Mesendoderm (in vitro differentiated cells): ENCODE results near the gene B4GALT6.

Experiments used
- DNase-seq: peaks from one replicate; pipeline ENCODE4 v3.0.0; 2013
- H2AK5ac ChIP-seq: 2 replicates; pipeline ENCODE4 v1.6.1; 2013; ENCODE audit warnings: low read length, inconsistent platforms
- H2BK120ac ChIP-seq: 2 replicates; pipeline ENCODE4 v1.6.1; 2013; ENCODE audit warnings: low read depth, mild to moderate bottlenecking, low read length, moderate library complexity, mixed read lengths
- H2BK15ac ChIP-seq: replicated peaks from 2 replicates; pipeline ENCODE4 v1.6.1; 2013; ENCODE audit warnings: low read depth, mild to moderate bottlenecking, moderate library complexity
- H2BK5ac ChIP-seq: 2 replicates; pipeline ENCODE4 v1.6.1; 2013; ENCODE audit warnings: low read length, inconsistent platforms
- H3K18ac ChIP-seq: 2 replicates; pipeline ENCODE4 v1.6.1; 2013; ENCODE audit warnings: mild to moderate bottlenecking, low read length, mixed read lengths
- H3K23ac ChIP-seq: one replicate; pipeline ENCODE4 v1.6.1; 2013; ENCODE audit warnings: low read length
- H3K27ac ChIP-seq: 2 replicates; pipeline ENCODE4 v1.5.1; 2013; ENCODE audit warnings: low read depth, mild to moderate bottlenecking, inconsistent platforms, low read length, moderate library complexity
- H3K27me3 ChIP-seq: 2 replicates; pipeline ENCODE4 v1.6.1; 2013; ENCODE audit warnings: low read length, control low read depth, mild to moderate bottlenecking, inconsistent platforms; ENCODE audit not compliant: insufficient read depth, poor library complexity
- H3K36me3 ChIP-seq: 2 replicates; pipeline ENCODE4 v1.6.1; 2013; ENCODE audit warnings: low read length, inconsistent platforms; ENCODE audit not compliant: control insufficient read depth, insufficient read depth
- H3K4ac ChIP-seq: one replicate; pipeline ENCODE4 v1.6.1; 2013; ENCODE audit warnings: low read depth, mild to moderate bottlenecking, low read length, moderate library complexity
- H3K4me1 ChIP-seq: 2 replicates; pipeline ENCODE4 v1.6.1; 2013; ENCODE audit warnings: low read depth, low read length, inconsistent platforms; ENCODE audit not compliant: control insufficient read depth
- H3K4me2 ChIP-seq: 2 replicates; pipeline ENCODE4 v1.6.1; 2013; ENCODE audit warnings: low read length
- H3K4me3 ChIP-seq: 2 replicates; pipeline ENCODE4 v1.5.1; 2013; ENCODE audit warnings: mild to moderate bottlenecking, low read length
- H3K56ac ChIP-seq: one replicate; pipeline ENCODE4 v1.6.1; 2013; ENCODE audit warnings: low read length
- H3K79me1 ChIP-seq: 2 replicates; pipeline ENCODE4 v1.6.1; 2013; ENCODE audit warnings: low read length, inconsistent platforms
- H3K79me2 ChIP-seq: 2 replicates; pipeline ENCODE4 v1.6.1; 2013; ENCODE audit warnings: mild to moderate bottlenecking, low read length; ENCODE audit not compliant: control insufficient read depth, insufficient read depth
- H3K9ac ChIP-seq: 2 replicates; pipeline ENCODE4 v1.6.1; 2013; ENCODE audit warnings: low read length, inconsistent platforms
- H4K5ac ChIP-seq: one replicate; pipeline ENCODE4 v1.6.1; 2013; ENCODE audit warnings: low read length
- H4K8ac ChIP-seq: one replicate; pipeline ENCODE4 v1.6.1; 2013; ENCODE audit warnings: low read depth, mild to moderate bottlenecking, control low read depth, low read length, moderate library complexity
- WGBS: extraction: QIAGEN DNeasy Blood & Tissue Kit; methylation state at CpG from one replicate; pipeline ENCODE4 v1.1.7; 2013; ENCODE audit warnings: low lambda C conversion rate, missing lambda C conversion rate; ENCODE audit not compliant: insufficient coverage; ENCODE audit errors: extremely low coverage; 5-methylcytosine and 5-hydroxymethylcytosine counted together

Gene B4GALT6

GRCh38 chr18:31618801-31619200 is 65.6 kb downstream of the B4GALT6 start:
- Histone ChIP-seq H2BK5ac (no peak overlapping the region), H3K36me3 (no peaks in the 10 kb centered on the region), H3K27ac (no peak overlapping the region), H3K4me1 (no peaks in the 10 kb centered on the region), H3K18ac (no peak overlapping the region), H3K79me1 (no peaks in the 10 kb centered on the region), H4K5ac (no peak overlapping the region), H2BK15ac (no peak overlapping the region), H2AK5ac (no peak overlapping the region), H3K4ac (no peak overlapping the region), H2BK120ac (no peak overlapping the region), H3K27me3 (no peaks in the 10 kb centered on the region), H3K79me2 (no peaks in the 10 kb centered on the region), H3K4me2 (no peak overlapping the region), H3K23ac (no peak overlapping the region), H3K56ac (no peak overlapping the region), H3K4me3 (no peak overlapping the region), H3K9ac (no peak overlapping the region), H4K8ac (no peak overlapping the region)
- WGBS, result no CpG with 5 or more reads among the region's 5 CpGs
- DNase-seq, result no peak

GRCh38 chr18:31617031-31617717 is 67.2 kb downstream of the B4GALT6 start:
- Histone ChIP-seq H3K56ac (no peak overlapping the region), H2BK120ac (no peak overlapping the region), H3K23ac (no peak overlapping the region), H3K9ac (no peak overlapping the region), H3K4me3 (no peak overlapping the region), H3K27ac (no peak overlapping the region), H4K5ac (no peak overlapping the region), H3K18ac (no peak overlapping the region), H3K4me1 (no peaks in the 10 kb centered on the region), H2AK5ac (no peak overlapping the region), H3K4me2 (no peak overlapping the region), H3K4ac (no peak overlapping the region), H4K8ac (peak overlapping the region; percentile 76), H3K79me1 (no peaks in the 10 kb centered on the region), H3K36me3 (no peaks in the 10 kb centered on the region), H2BK15ac (no peak overlapping the region), H3K79me2 (no peaks in the 10 kb centered on the region), H3K27me3 (no peaks in the 10 kb centered on the region), H2BK5ac (no peak overlapping the region)
- WGBS, result no CpG with 5 or more reads among the region's 5 CpGs
- no peak for DNase-seq

DNA sequence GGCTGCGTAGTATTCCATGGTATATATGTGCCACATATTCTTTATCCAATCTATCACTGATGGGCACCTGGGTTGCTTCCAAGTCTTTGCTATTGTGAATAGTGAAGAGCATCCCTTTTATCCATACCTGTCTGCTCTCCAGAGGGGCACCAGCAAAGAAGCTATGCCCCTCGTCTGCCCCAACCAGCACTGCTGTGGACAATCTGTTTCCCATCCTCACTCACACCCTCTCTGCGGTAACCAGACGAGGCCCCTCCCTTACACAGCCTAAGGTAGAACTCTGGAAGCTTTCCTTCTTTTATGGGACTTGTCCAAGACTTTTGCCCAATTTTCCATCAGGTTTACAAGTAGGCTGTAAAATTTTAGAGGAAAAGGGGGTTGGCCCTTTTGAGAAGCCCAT is 67.8 kb downstream of the B4GALT6 start:
- Histone ChIP-seq H3K18ac (no peak overlapping the region), H3K4ac (no peak overlapping the region), H3K27ac (no peak overlapping the region), H4K5ac (no peak overlapping the region), H2BK120ac (no peak overlapping the region), H3K9ac (no peak overlapping the region), H3K56ac (no peak overlapping the region), H2BK15ac (no peak overlapping the region), H2BK5ac (no peak overlapping the region), H3K4me1 (peaks cover 2% of the 10 kb centered on the region), H3K79me1 (no peaks in the 10 kb centered on the region), H4K8ac (no peak overlapping the region), H2AK5ac (no peak overlapping the region), H3K4me3 (no peak overlapping the region), H3K36me3 (no peaks in the 10 kb centered on the region), H3K79me2 (no peaks in the 10 kb centered on the region), H3K23ac (no peak overlapping the region), H3K27me3 (no peaks in the 10 kb centered on the region), H3K4me2 (no peak overlapping the region)
- WGBS, result no CpG with 5 or more reads among the region's 4 CpGs
- DNase-seq, result no peak

GRCh38 chr18:31614044-31614443 is 70.3 kb downstream of the B4GALT6 start:
- no peak overlapping the region for H2BK5ac ChIP-seq
- DNase-seq, result no peak
- no peak overlapping the region for H4K8ac ChIP-seq
- H3K4me1 ChIP-seq, result peaks cover 10% of the 10 kb centered on the region
- H3K4me3 ChIP-seq, result no peak overlapping the region
- H3K27me3 ChIP-seq, result no peaks in the 10 kb centered on the region
- no peak overlapping the region for H2BK120ac ChIP-seq
- H3K36me3 ChIP-seq, result no peaks in the 10 kb centered on the region
- H3K79me2 ChIP-seq, result no peaks in the 10 kb centered on the region
- H3K9ac ChIP-seq, result no peak overlapping the region
- no peaks in the 10 kb centered on the region for H3K79me1 ChIP-seq
- H3K56ac ChIP-seq, result no peak overlapping the region
- H3K4ac ChIP-seq, result no peak overlapping the region
- no peak overlapping the region for H2BK15ac ChIP-seq
- no peak overlapping the region for H3K4me2 ChIP-seq
- H3K23ac ChIP-seq, result no peak overlapping the region
- H4K5ac ChIP-seq, result no peak overlapping the region
- 100% methylated on average over 1 of the region's 2 CpGs for WGBS
- no peak overlapping the region for H2AK5ac ChIP-seq
- no peak overlapping the region for H3K18ac ChIP-seq
- H3K27ac ChIP-seq, result no peak overlapping the region

DNA sequence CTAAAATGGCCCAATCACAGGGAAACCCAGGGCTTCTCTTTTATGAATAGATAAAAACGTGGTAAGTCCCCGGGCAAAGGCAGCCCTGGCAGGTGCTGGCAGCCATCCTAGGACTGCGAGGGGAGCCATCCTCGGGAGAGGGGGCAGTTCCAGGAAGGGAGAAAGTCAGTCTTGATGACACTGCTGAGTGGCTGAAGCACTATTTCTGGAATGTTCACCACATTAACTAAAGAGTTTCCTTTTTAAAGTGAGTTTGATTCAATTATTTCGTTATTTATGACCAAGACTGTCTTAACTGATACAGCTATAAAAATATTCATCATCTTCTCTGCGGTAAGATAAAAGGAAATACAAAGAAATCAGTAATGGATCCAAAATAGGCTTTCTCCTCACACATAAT is 72.3 kb downstream of the B4GALT6 start:
- H2BK5ac ChIP-seq, result no peak overlapping the region
- H3K4ac ChIP-seq, result no peak overlapping the region
- no peak overlapping the region for H3K23ac ChIP-seq
- no peak overlapping the region for H2BK15ac ChIP-seq
- H3K4me2 ChIP-seq, result no peak overlapping the region
- peaks cover 10% of the 10 kb centered on the region for H3K4me1 ChIP-seq
- no peak overlapping the region for H3K27ac ChIP-seq
- no peaks in the 10 kb centered on the region for H3K79me2 ChIP-seq
- no peak overlapping the region for H4K8ac ChIP-seq
- H3K36me3 ChIP-seq, result no peaks in the 10 kb centered on the region
- H3K27me3 ChIP-seq, result no peaks in the 10 kb centered on the region
- no peak overlapping the region for H3K56ac ChIP-seq
- no peak overlapping the region for H3K18ac ChIP-seq
- no peaks in the 10 kb centered on the region for H3K79me1 ChIP-seq
- WGBS, result no CpG with 5 or more reads among the region's 6 CpGs
- no peak overlapping the region for H3K9ac ChIP-seq
- H4K5ac ChIP-seq, result no peak overlapping the region
- H3K4me3 ChIP-seq, result no peak overlapping the region
- DNase-seq, result no peak
- H2BK120ac ChIP-seq, result no peak overlapping the region
- H2AK5ac ChIP-seq, result no peak overlapping the region

DNA sequence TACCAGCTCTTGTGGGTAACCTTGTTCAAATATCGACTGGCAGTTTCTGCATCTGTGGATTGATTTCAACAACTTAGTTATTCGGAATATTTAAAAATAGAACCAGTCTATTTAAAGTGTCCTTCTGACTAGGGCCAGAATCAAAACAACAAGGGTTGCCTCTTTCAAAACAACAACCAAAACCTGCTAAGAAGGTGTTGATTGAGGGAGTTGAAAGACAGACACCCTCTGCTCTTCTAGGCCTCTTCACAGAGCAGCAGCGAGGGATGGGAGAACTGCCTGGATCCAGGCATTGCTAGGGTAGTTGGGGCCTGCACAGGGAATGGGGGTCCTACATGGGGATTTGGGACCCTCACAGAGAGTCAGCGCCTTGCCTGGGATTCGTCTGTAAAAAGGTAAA is 72.9 kb downstream of the B4GALT6 start:
- no peaks in the 10 kb centered on the region for H3K79me2 ChIP-seq
- no peak overlapping the region for H3K4me3 ChIP-seq
- no peak overlapping the region for H3K4ac ChIP-seq
- H2BK15ac ChIP-seq, result no peak overlapping the region
- no peak overlapping the region for H4K5ac ChIP-seq
- no peak overlapping the region for H4K8ac ChIP-seq
- H3K23ac ChIP-seq, result no peak overlapping the region
- no peak overlapping the region for H3K9ac ChIP-seq
- no peak for DNase-seq
- WGBS, result no CpG with 5 or more reads among the region's 5 CpGs
- H3K56ac ChIP-seq, result no peak overlapping the region
- H2BK120ac ChIP-seq, result no peak overlapping the region
- H3K4me2 ChIP-seq, result no peak overlapping the region
- no peak overlapping the region for H2BK5ac ChIP-seq
- H3K79me1 ChIP-seq, result no peaks in the 10 kb centered on the region
- H3K36me3 ChIP-seq, result no peaks in the 10 kb centered on the region
- H3K18ac ChIP-seq, result no peak overlapping the region
- H3K4me1 ChIP-seq, result peaks cover 10% of the 10 kb centered on the region
- no peak overlapping the region for H3K27ac ChIP-seq
- H2AK5ac ChIP-seq, result no peak overlapping the region
- no peaks in the 10 kb centered on the region for H3K27me3 ChIP-seq
